ENCODE measurements around the gene VPREB3.

Gene VPREB3

DNA sequence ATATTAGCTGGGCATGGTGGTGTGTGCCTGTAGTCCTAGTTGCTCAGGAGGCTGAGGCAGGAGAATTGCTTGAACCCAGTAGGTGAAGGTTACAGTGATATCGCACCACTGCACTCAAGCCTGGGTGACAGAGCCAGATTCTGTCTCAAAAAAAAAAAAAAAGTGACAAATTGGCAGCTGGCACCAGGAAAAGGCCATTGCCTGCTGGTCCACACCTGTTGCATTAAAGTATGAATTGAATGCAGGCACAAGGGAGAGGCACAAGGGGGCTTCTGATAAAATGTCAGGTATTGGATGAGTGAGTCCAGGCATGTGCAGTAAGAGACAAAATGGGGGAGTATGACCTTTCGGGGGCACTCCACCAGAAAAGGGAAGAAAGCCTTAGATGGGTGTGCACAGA is 31.5 kb downstream of the VPREB3 start:
- FAIRE-seq, result no peak

DNA sequence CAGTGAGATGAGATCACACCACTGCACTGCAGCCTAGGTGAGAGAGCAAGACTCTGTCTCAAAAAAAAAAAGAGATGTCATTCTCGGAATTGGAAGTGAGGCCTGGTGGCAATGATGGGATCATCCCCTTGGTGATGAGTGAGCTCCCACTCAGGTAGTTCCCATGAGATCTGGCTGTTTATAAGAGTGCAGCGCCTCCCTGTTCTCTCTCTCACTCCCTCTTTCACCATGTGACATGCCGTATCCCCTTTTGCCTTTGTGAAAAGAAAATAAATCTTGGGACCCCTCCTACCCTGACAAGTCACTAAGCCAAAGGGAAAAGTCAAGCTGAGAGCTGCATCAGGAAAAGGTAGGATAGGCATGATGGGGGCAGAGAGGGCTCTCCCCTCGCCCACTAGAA is 32.1 kb downstream of the VPREB3 start:
- FAIRE-seq, result no peak

DNA sequence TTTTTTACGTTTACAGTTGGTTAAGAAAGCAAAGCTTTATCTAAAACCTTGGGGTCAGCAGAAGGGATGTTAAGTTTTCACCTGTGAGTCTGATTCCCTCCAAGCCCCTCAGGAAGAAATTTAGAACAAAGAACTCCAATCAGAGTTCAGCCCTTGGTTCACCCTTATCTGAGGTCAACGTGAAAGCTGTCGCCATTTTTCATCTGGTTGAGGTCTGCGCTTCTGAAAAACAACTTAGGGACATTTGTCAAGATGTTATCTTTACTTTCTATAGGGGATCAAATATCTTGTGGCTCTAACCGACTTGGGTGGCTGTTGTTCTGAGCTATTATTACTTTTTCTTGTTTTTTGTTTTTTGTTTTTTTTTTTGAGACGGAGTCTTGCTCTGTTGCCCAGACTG is 33.4 kb downstream of the VPREB3 start:
- no peak for FAIRE-seq

DNA sequence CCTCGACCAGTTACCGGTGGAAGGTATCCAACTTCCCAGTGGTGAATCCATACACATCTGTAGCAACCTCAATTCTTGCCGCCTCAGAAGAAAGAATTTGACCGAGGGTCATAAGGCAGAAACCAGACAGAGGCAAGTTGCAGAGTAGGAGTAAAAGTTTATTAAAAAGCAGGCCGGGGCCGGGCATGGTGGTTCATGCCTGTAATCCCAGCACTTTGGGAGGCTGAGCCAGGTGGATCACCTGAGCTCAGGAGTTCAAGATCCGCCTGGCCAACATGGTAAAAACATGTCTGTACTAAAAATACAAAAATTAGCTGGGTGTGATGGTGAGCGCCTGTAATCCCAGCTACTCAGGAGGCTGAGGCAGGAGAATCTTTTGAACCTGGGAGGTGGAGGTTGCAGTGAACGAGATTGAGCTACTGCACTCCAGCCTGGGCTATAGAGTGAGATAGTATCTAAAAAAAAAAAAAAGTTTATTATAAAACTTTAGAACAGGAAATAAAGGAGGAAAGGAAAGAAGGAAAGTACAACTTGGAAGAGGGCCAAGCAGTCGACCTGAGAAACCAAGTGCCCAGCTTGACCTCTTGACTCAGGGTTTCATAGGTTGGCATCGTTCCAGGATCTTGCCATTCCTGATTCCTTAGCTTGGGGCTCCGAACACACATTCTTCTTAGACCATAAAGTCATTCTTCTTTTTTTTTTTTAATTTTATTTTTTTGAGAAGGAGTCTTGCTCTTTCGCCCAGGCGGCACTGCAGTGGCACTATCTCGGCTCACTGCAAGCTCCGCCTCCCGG is 35.7 kb downstream of the VPREB3 start:
- no peak for FAIRE-seq

DNA sequence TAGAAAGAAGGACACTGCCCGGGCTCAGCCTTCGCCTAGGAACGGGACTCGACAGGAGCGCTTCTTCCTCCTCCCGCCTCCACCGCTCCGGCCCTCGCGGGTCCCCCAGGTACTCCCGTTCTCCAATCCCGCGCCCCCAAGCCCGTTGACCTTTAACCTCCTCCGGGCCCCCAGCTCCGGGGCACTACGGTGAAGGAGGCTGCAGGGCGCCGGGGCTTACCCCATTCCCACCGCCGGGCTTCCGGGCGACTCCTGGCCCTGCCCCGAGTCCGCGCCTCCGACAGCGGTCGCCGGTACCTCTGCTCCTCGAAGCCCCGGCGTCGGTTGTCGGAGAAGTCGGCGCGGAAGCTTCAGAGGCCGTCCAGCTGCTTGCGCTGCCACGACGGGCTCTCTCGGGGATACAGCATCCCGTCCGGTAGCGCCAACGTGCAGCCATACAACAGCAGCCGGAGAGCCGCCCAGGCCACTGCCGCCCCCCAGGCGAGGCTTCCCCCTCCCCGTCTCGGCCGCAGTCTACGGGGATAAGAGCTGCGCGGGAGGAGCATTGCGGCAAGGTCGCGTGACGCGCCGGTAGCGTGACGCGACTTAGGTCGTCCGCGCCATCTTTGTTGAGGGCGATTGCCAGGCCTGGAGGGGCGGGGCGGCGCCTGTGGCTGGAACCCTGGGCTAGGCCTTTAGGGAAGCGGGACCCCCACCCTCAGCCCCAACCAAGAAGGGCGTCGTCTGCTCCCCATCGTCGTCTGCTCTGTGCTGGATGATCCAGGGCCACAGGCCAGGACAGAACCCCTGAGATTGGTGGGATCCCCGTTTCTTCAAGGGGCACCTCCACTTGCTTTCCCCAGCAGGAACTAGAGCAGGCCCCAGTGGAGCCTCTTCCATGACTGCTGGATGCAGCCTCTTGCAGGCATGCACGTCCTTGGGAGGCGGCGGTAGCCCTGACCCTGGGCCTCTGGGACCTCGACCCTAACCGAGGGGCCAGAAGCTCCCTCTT is 37.1 kb downstream of the VPREB3 start:
- FAIRE-seq, result peak; percentile 18

DNA sequence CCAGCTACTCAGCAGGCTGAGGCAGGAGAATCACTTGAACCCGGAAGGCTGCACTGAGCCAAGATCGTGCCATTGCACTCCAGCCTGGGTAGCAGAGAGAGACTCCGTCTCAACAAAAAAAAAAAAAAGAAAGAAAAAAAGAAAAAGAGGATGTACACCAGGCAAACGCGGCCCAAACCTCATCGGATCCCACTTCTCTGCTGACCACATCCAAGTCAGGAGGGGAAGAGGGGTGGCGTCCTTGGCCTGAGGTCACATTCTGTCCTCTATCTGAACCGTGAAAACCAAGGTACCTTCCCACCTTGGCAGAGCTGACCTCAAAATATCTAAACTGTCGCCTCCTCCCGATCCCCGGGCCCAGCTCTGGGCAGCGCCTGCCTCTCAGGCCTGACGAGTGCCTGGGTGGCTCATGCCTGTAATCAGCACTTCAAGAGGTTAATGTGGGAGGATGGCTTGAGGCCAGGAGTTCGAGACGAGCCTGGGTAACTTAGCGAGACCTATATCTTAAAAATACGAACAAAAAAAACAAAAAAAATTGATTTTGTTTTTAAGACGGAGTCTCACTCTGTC is 38.3 kb downstream of the VPREB3 start:
- no peak for FAIRE-seq

DNA sequence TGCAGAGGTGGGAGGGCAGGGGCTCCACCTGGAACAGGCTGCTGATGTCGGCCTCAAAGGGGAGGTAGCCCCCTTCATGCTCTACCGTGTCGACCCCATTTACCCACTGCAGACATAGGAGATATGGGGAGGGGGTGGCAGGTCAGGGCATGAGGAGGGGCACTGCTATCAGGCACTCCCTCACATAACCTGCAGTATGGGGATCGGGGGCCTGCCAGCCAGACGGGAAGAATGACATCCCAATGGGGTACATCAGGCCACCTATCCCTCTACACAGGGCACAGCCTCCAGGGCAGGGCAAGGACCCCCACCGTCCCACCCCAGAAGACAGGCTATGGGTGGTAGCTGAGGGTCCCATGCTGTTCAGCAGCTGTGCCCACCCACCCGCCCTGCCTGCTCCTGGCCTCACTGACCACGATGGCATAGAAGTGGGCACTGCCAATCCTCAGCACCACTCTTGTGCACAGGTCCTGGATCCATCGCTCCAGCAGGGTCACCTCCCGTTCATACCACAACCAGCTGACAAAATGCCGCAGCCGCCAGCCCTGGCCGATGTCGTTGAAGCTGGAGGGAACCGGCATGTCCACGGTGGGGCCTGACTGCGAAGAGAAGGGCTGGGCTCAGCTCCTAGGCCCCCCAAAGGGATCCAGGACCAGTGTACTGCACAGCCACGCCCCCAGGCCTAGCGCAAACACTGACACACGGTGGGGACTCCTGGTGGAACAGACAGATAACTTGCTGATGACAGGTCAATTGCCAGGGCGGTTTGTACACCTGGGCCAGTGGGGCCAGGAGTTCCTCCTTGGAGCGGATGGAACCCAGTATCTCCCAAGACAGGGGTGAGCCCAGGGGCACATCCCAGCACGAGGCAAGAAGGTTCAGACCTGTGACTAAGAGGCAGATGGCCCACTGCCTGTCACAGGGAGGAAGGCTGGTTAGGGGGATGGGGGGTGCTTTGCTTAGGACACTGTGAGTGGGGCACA is 39.3 kb downstream of the VPREB3 start:
- FAIRE-seq, result no peak

DNA sequence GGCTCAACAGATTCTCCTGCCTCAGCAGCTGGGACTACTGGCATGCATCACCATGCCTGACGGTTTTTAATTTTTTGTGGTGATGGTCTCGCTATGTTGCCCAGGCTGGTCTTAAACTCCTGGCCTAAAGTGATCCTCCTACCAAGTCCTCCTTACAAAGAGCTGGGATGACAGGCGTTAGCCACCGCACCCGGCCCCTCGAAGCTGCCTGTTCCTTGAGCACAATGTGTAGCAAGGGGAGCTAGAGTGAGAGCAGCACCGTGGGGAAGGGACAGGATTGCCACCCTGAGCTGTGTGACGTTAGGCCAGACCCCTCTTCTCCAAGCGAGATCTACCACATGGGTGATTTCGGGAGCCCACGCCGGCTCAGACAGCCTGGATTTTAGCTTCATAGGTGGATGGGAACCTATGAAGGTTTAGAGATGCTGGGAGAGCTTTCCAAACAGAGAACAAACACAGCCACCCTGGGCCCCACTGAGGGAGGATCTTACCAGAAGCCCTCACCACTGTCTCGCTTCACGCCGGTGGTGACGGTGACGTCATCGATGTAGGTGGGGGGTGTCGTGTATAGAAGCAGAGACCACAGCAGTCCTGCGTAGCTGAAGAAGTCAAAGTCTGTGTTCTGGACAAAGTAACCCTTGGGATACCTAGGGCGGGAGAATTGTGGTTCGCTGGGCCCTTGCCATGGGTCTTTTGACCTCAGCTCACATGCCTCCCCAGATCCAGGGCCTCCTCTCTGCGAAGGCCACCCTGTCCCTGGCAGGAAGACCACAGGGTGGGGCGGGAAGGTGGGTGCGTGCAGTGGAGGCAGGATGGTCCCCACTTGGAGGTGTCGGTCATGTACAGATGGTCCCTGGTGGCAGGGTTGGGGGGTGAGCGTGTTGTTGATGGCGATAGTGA is 40.3 kb downstream of the VPREB3 start:
- FAIRE-seq, result no peak

DNA sequence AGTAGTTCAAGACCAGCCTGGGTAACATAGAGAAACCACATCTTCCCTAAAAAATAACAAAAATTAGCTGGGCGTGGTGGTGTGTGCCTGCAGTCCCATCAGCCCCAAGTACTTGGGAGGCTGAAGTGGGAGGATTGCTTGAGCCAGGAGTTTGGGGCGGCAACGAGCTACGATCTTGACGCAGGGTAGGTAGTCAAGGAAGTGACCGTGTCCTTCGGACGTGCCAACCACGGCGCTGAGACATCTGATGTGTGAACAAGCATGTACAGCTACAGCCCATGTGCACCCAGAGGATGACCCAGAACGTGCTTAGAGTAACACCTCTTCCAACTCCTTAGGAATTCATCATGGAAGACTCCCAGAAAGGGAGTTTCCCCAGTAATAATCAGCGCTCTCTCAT is 42.0 kb downstream of the VPREB3 start:
- no peak for FAIRE-seq

DNA sequence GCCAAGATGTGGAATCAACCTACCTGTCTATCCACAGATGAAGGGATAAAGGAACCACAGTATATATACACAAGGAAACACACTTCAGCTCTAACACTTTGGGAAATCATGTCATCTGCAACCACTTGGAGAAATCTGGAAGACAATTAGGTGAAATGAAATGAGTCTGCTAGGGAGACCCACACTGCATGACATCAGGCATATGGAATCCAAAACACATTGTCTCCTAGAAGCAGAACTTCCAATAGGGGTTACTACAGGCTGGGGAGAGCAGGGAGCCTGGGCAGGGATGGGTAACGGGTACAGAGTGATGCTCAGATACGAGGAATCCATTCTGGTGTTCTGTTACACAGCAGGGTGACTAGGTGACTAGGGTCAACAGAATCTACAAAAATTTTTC is 45.1 kb downstream of the VPREB3 start:
- FAIRE-seq, result no peak

DNA sequence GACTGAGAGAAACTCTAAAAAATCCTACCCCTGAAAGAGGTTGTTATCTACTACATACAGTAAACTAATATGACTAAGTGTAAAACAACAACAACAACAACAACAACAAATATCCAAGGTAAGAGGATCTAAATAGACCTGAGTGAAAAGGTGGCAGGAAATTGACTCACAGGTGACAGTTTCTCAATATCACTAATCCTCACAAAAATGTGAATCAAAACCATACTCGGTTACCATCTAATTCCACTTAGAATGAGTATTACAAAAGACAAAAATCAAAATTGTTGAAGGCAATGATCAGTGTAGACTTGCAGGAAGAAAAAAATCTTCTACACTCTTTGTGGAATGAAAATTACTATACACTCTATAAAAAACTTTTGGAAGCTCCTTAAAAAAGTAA is 46.0 kb downstream of the VPREB3 start:
- no peak for FAIRE-seq

DNA sequence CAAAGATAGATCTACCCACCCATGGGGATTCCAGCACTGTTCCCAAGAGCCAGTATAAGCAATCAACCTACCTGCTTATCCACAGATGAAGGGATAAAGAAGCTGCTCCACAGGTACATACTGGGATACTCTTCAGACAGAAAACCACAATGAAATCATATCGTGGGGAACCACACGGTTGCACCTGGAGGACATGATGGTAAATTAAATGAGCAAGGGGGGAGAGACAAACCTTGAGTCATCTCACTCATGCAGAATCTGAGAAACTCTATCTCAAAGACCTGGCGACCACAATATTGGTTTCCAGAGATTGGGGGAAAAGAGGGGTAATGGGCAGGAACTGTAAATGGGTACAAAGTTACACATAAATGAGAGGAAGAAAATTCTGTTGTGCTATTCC is 48.9 kb downstream of the VPREB3 start:
- FAIRE-seq, result no peak

DNA sequence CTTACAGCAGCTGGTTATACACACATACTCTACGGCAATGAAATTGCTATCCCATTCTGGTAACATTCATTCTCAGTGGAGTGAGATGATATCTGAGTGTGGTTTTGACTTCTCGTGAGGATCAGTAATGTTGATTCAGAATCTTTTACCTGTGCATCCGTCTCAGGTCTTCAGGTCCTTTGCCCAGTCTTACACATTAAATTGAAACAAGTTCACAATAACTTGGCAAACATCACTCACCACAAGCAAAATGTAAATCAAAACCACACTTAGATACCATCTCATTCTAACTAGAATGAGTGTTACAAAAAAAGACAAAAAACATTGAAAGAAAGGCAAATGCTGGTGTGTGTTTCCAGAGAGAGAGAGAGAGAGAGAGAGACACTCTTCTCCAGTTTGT is 49.4 kb downstream of the VPREB3 start:
- FAIRE-seq, result no peak

DNA sequence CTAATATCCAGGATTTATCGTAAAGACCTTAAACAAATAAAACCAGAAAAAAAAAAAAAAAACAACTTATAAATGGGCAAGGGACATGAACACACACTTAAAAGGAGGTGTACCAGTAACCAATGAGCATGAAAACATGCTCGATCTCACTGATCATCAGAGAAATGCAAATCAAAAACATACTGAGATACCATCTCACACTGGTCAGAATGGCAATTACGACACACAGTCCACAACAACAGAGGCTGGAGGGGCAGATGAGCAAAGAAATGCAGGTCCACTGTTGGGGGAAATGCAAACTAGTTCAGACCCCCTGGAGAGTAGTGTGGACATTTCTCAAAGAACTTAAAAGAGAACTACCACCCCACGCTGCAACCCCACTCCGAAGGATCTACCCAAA is 50.2 kb downstream of the VPREB3 start:
- no peak for FAIRE-seq
